K562 treated with DMSO at 1 percent for 24 hours (cell line): ENCODE results near the gene CMTM1. TPM values are rescaled to one million over a fixed set of nuclear protein-coding genes. Genes with fewer than 3 reads are reported as not detected.

Source experiments
- total RNA-seq: library from RNA; unstranded; fragments of 300-600 nt; gene quantifications from 2 replicates; pipeline ENCODE4 v1.2.3, GENCODE V29; 2022; ENCODE audit warnings: low read depth; ENCODE audit not compliant: insufficient read depth

The CMTM1 gene
- total RNA-seq = 5.9 and 6.3 TPM in 2 replicates

GRCh38 chr16:66566051-66566901 is at the start of gene CMTM1:
Gene CMTM1 (plus strand): TSS chr16:66566439. CDS start chr16:66566514, 75 bp downstream.

GRCh38 chr16:66549284-66550131 is 16.7 kb upstream of the CMTM1 start, which contains the start of gene TK2:
Gene TK2 (minus strand): TSS chr16:66550122. CDS start chr16:66550061, 61 bp downstream.

GRCh38 chr16:66552286-66553177 is 13.7 kb upstream of the CMTM1 start, which contains the start of gene CKLF:
Gene CKLF (plus strand): TSS chr16:66552576. CDS start chr16:66552716, 140 bp downstream.

GRCh38 chr16:66578651-66579531 is 12.7 kb downstream of the CMTM1 start, which contains the start of gene CMTM2:
Gene CMTM2 (plus strand): TSS chr16:66579463. CDS start chr16:66579608, 145 bp downstream.

GRCh38 chr16:66604376-66605176 is 38.3 kb downstream of the CMTM1 start, which contains the start of gene CMTM3:
Gene CMTM3 (plus strand): TSS chr16:66604704. CDS start chr16:66604806, 102 bp downstream.

Other genes with a start within 250 kb of the CMTM1 start
- not detected in 2 replicates for gene CDH5, start 199.7 kb upstream of the CMTM1 start, total RNA-seq
- gene BEAN1, start 139.1 kb upstream of the CMTM1 start, total RNA-seq = not detected in 2 replicates
- 9.3 and 9.5 TPM in 2 replicates for gene TK2, start 16.3 kb upstream of the CMTM1 start, total RNA-seq
- 163 and 191 TPM in 2 replicates for gene CKLF, start 13.9 kb upstream of the CMTM1 start, total RNA-seq
- gene CMTM2, start 13.0 kb downstream of the CMTM1 start, total RNA-seq = not detected in 2 replicates
- gene CMTM3, start 38.3 kb downstream of the CMTM1 start, total RNA-seq = 82.9 and 86.4 TPM in 2 replicates
- 17.1 and 19.1 TPM in 2 replicates for gene CMTM4, start 130.3 kb downstream of the CMTM1 start, total RNA-seq
- 21.9 and 24.1 TPM in 2 replicates for gene DYNC1LI2, start 185.2 kb downstream of the CMTM1 start, total RNA-seq
- gene TERB1, start 235.1 kb downstream of the CMTM1 start, total RNA-seq = not detected in 2 replicates